Measurements from ENCODE around the gene PACSIN3.
"Not testable (repeated sequence)": the region's sequence is repeated elsewhere in the genome, so short reads cannot be mapped to it uniquely, and the experiment has no call there.

DNA sequence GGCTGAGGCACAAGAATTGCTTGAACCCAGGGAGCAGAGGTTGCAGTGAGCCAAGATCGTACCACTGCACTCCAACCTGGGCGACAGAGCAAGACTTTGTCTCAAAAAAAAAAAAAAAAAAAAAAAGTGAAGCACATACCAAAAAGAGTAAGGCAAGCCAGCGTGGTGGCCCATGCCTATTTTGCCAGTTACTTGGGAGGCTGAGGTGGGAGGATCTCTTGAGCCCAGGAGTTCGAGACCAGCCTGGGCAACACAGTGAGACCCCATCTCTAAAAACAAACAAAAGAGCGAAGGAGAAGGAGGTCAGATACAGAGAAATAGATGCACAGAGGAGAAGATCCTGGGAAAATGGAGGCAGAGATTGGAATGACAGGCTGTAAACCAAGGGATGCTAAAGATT, 20.3 kb upstream of the PACSIN3 start:
- TF ChIP-seq, protein P1, sequence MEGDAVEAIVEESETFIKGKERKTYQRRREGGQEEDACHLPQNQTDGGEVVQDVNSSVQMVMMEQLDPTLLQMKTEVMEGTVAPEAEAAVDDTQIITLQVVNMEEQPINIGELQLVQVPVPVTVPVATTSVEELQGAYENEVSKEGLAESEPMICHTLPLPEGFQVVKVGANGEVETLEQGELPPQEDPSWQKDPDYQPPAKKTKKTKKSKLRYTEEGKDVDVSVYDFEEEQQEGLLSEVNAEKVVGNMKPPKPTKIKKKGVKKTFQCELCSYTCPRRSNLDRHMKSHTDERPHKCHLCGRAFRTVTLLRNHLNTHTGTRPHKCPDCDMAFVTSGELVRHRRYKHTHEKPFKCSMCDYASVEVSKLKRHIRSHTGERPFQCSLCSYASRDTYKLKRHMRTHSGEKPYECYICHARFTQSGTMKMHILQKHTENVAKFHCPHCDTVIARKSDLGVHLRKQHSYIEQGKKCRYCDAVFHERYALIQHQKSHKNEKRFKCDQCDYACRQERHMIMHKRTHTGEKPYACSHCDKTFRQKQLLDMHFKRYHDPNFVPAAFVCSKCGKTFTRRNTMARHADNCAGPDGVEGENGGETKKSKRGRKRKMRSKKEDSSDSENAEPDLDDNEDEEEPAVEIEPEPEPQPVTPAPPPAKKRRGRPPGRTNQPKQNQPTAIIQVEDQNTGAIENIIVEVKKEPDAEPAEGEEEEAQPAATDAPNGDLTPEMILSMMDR (conservative IDR thresholded peaks at IDR 0.05; ENCODE audit: low read depth, low read length) = not testable (repeated sequence)
- TF ChIP-seq EZH2 (IDR thresholded peaks at IDR 0.05; ENCODE audit: borderline replicate concordance, low read depth, low read length, poor library complexity, severe bottlenecking) = not testable (repeated sequence)

Data from A673 (cell line).